ENCODE measurements around the gene TEX261. TPM values are rescaled to one million over a fixed set of nuclear protein-coding genes. Genes with fewer than 3 reads are reported as not detected.

Gene TEX261
- total and polyA plus RNA-seq, 2 of the 8 experiments (the other 6 are each of a cell fraction or from before 2014, with no cell fraction given): 25.2 to 30.1 TPM

GRCh38 chr2:70991742-70992141, 2.9 kb downstream of the TEX261 start:
- peaks cover 0 to 9% (median 2%) of the 10 kb centered on the region in 4 experiments; a peak in 2 of 8 replicates for H3K36me3 ChIP-seq (ENCODE audit: control insufficient read depth in 2 of 4, insufficient read depth in 4 of 4, low read length in 3 of 4)
- H2BK5ac ChIP-seq (ENCODE audit: low read depth, low read length): no peak overlapping the region
- H3K4me3 ChIP-seq (ENCODE audit: extremely low read depth in 1 of 4, insufficient read depth in 2 of 4, low read depth in 3 of 4, low read length in 4 of 4): no peak overlapping the region
- WGBS, 2 experiments (ENCODE audit: extremely low coverage in 1 of 2, insufficient coverage in 1 of 2, insufficient read length in 1 of 2, insufficient replicate concordance in 2 of 2, low coverage in 1 of 2, low lambda C conversion rate in 2 of 2, missing lambda C conversion rate in 1 of 2): 93% methylated on average over 9 of the region's 9 CpGs; no CpG with 5 or more reads in 1 of the 2 experiments
- no peak overlapping the region for H2BK15ac ChIP-seq (ENCODE audit: low read length)
- peaks cover 3 to 18% of the 10 kb centered on the region in 2 experiments for H4K20me1 ChIP-seq (replicated peaks in 1 of 2; ENCODE audit: control insufficient read depth in 1 of 2, insufficient read depth in 2 of 2, low read length in 2 of 2)
- H2BK20ac ChIP-seq (ENCODE audit: low read length): no peak overlapping the region
- no peak overlapping the region for H3K9ac ChIP-seq (replicated peaks in 1 of 4; ENCODE audit: extremely low read depth in 1 of 4, low read depth in 3 of 4, low read length in 3 of 4)
- H3K27me3 ChIP-seq (replicated peaks in 1 of 4; ENCODE audit: control insufficient read depth in 3 of 4, extremely low read depth in 1 of 4, insufficient read depth in 3 of 4, low read length in 3 of 4): no peaks in the 10 kb centered on the region; a peak in 2 of 7 replicates
- no peak overlapping the region for H3K27ac ChIP-seq (ENCODE audit: low read depth, low read length)
- POLR2A ChIA-PET (ENCODE audit: partially characterized antibody): no interaction called here
- H3K4ac ChIP-seq (replicated peaks; ENCODE audit: insufficient read length, low read depth, low read length): no peak overlapping the region
- no peak for TF ChIP-seq KDM5A (IDR thresholded peaks at IDR 0.05; ENCODE audit: low read length)
- no peak for TF ChIP-seq ASH2L (IDR thresholded peaks at IDR 0.05; ENCODE audit: low read length)
- H3K9me3 ChIP-seq (ENCODE audit: insufficient read depth in 2 of 2, low read depth in 1 of 2, low read length in 1 of 2): no peaks in the 10 kb centered on the region
- FAIRE-seq (no peak), DNase-seq (ENCODE audit: low read depth in 1 of 2, low spot score in 2 of 2) (no peak)
- H4K8ac ChIP-seq (ENCODE audit: extremely low read depth, insufficient read depth, low read length): no peak overlapping the region
- H4K91ac ChIP-seq (replicated peaks; ENCODE audit: insufficient read length, low read length): no peak overlapping the region
- H3K56ac ChIP-seq (replicated peaks; ENCODE audit: insufficient read length, low read depth, low read length): no peak overlapping the region
- peaks cover 13% of the 10 kb centered on the region for H3K79me1 ChIP-seq (ENCODE audit: low read depth, low read length)
- H3K4me2 ChIP-seq (ENCODE audit: insufficient read depth in 1 of 2, low read depth in 2 of 2, low read length in 2 of 2): no peak overlapping the region
- H2AK5ac ChIP-seq (ENCODE audit: low read depth, low read length): no peak overlapping the region
- no peak overlapping the region for H2BK12ac ChIP-seq (ENCODE audit: low read depth, low read length)
- peaks cover 0 to 13% of the 10 kb centered on the region in 2 experiments; a peak in 2 of 4 replicates for H3K79me2 ChIP-seq (ENCODE audit: control insufficient read depth in 1 of 2, insufficient read depth in 2 of 2, low read length in 2 of 2)
- no peak overlapping the region for H3K14ac ChIP-seq (ENCODE audit: insufficient read length)
- CTCF ChIA-PET (ENCODE audit: partially characterized antibody): interaction anchor here (0.7 to 3.9 kb wide), 5 partner anchors 8 to 154 kb away, joined by 3 to 21 read pairs (median 3); no protein-coding TSS in a partner anchor
- peaks cover 0 to 5% (median 3%) of the 10 kb centered on the region in 4 experiments; a peak in 3 of 7 replicates for H3K4me1 ChIP-seq (replicated peaks in 1 of 4; ENCODE audit: control insufficient read depth in 3 of 4, insufficient read depth in 4 of 4, low read length in 3 of 4)
- no peak overlapping the region for H2BK120ac ChIP-seq (replicated peaks; ENCODE audit: low read depth, low read length)
- H3K23ac ChIP-seq (ENCODE audit: insufficient read length): no peak overlapping the region
- peaks cover 11% of the 10 kb centered on the region for H3K23me2 ChIP-seq (ENCODE audit: low read depth, low read length)
- no peak overlapping the region for H3K18ac ChIP-seq (ENCODE audit: extremely low read depth, low read length)
- no peak overlapping the region for H2AFZ ChIP-seq (ENCODE audit: low read length)
- H4K5ac ChIP-seq (ENCODE audit: insufficient read length, low read depth, low read length): no peak overlapping the region

Measured in H1 (cell line).